ENCODE results near the gene WRAP73.

The WRAP73 gene

GRCh38 chr1:3681231-3681897 is 31.5 kb upstream of the WRAP73 start:
- no peak for DNase-seq

GRCh38 chr1:3680488-3681230 is 30.8 kb upstream of the WRAP73 start:
- DNase-seq = no peak

- no peak for DNase-seq
Measured at GRCh38 chr1:3679799-3680453, 30.0 kb upstream of the WRAP73 start.

GRCh38 chr1:3679098-3679555 is 29.2 kb upstream of the WRAP73 start:
- no peak for DNase-seq

GRCh38 chr1:3678361-3679097 is 28.6 kb upstream of the WRAP73 start:
- no peak for DNase-seq

- DNase-seq = no peak
Measured at GRCh38 chr1:3677484-3677883, 27.6 kb upstream of the WRAP73 start.

GRCh38 chr1:3676581-3677470 is 26.9 kb upstream of the WRAP73 start:
- no peak for DNase-seq

- no peak for DNase-seq
Measured at GRCh38 chr1:3675436-3675835, 25.5 kb upstream of the WRAP73 start.

- DNase-seq = no peak
Measured at GRCh38 chr1:3674100-3675094, 24.5 kb upstream of the WRAP73 start.

- DNase-seq = no peak
Measured at GRCh38 chr1:3673381-3674099, 23.6 kb upstream of the WRAP73 start.

- DNase-seq = no peak
Measured at GRCh38 chr1:3672971-3673361, 23.1 kb upstream of the WRAP73 start.

GRCh38 chr1:3672231-3672970 is 22.5 kb upstream of the WRAP73 start:
- no peak for DNase-seq

GRCh38 chr1:3671371-3672180 is 21.7 kb upstream of the WRAP73 start:
- DNase-seq = no peak

GRCh38 chr1:3670823-3671265 is 20.9 kb upstream of the WRAP73 start:
- no peak for DNase-seq

GRCh38 chr1:3669971-3670431 is 20.1 kb upstream of the WRAP73 start:
- DNase-seq = no peak

GRCh38 chr1:3669421-3669821 is 19.5 kb upstream of the WRAP73 start:
- no peak for DNase-seq

GRCh38 chr1:3668585-3669300 is 18.8 kb upstream of the WRAP73 start:
- peak; percentile 71 for DNase-seq

- DNase-seq = no peak
Measured at GRCh38 chr1:3668148-3668547, 18.2 kb upstream of the WRAP73 start.

Data from NCI-H748 treated with DMSO at 0.1 percent for 48 hours (cell line).